Endodermal cell (in vitro differentiated cells): ENCODE results near the gene RPL38. TPM values are rescaled to one million over a fixed set of nuclear protein-coding genes. Genes with fewer than 3 reads are reported as not detected.

Experiments
- DNase-seq: peaks from one replicate; pipeline ENCODE4 v3.0.0-alpha.2; 2017
- H3K27ac ChIP-seq: 2 replicates; pipeline ENCODE4 v1.5.1; 2013; ENCODE audit warnings: mild to moderate bottlenecking, low read depth, low read length, moderate library complexity
- H3K27me3 ChIP-seq: 2 replicates; pipeline ENCODE4 v1.6.1; 2013; ENCODE audit warnings: mild to moderate bottlenecking, low read length, moderate library complexity; ENCODE audit not compliant: insufficient read depth, control insufficient read depth, poor library complexity, severe bottlenecking
- H3K36me3 ChIP-seq: 2 replicates; pipeline ENCODE4 v1.7.0; 2013; ENCODE audit warnings: mild to moderate bottlenecking, low read length, moderate library complexity; ENCODE audit not compliant: control insufficient read depth, insufficient read depth
- H3K4me1 ChIP-seq: one replicate; pipeline ENCODE4 v1.7.0; 2013; ENCODE audit warnings: low read length; ENCODE audit not compliant: control insufficient read depth, insufficient read depth
- H3K4me3 ChIP-seq: 2 replicates; pipeline ENCODE4 v1.5.1; 2013; ENCODE audit warnings: mild to moderate bottlenecking, low read length, moderate library complexity
- H3K9ac ChIP-seq: 2 replicates; pipeline ENCODE4 v1.6.1; 2013; ENCODE audit warnings: mild to moderate bottlenecking, low read length, moderate library complexity; ENCODE audit not compliant: poor library complexity, severe bottlenecking; ENCODE audit errors: extremely low read depth
- H3K9me3 ChIP-seq: 2 replicates; pipeline ENCODE4 v1.6.1; 2013; ENCODE audit warnings: mild to moderate bottlenecking, low read length, moderate library complexity; ENCODE audit not compliant: control insufficient read depth
- H3K27ac Mint-ChIP-seq: 2 replicates; pipeline ENCODE4 v1.8.0; 2020; ENCODE audit warnings: mixed read lengths
- H3K27me3 Mint-ChIP-seq: 2 replicates; pipeline ENCODE4 v1.8.0; 2021; ENCODE audit warnings: mild to moderate bottlenecking, mixed read lengths; ENCODE audit not compliant: insufficient read depth
- H3K36me3 Mint-ChIP-seq: 2 replicates; pipeline ENCODE4 v1.8.0; 2020; ENCODE audit warnings: low read depth, mixed read lengths
- H3K4me1 Mint-ChIP-seq: 2 replicates; pipeline ENCODE4 v1.8.0; 2020; ENCODE audit warnings: mixed read lengths
- H3K4me3 Mint-ChIP-seq: 2 replicates; pipeline ENCODE4 v1.8.0; 2020; ENCODE audit warnings: mild to moderate bottlenecking, moderate library complexity, mixed read lengths
- H3K9me3 Mint-ChIP-seq: 2 replicates; pipeline ENCODE4 v1.8.0; 2020; ENCODE audit warnings: mild to moderate bottlenecking, mixed read lengths
- WGBS, 2 experiments: methylation state at CpG; one replicate each; pipeline versions ENCODE4 v1.1.5 to v1.1.7; 2013; ENCODE audit warnings: missing lambda C conversion rate in 2 of 2, mixed read lengths in 1 of 2; ENCODE audit not compliant: insufficient coverage in 1 of 2, insufficient read length in 1 of 2; 5-methylcytosine and 5-hydroxymethylcytosine counted together
- total RNA-seq, 2 donors: library from RNA; stranded (reverse); fragmentation: NEBNext Ultra II Directional in 1 of 2; extraction: Animal tissue kit (Norgen Biotek cat#: 25700) in 1 of 2; gene quantifications; 2 replicates in 1 of 2; 3 replicates in 1 of 2; pipeline ENCODE4 v1.2.1, GENCODE V29; 2021
- TF ChIP-seq, protein P1 (sequence below): fragments of 200-600 bp; sonication (generic); conservative IDR thresholded peaks from 2 replicates; pipeline ENCODE4 v1.5.0; 2021; ENCODE audit warnings: antibody characterized with exemption, mild to moderate bottlenecking

Gene RPL38
- total RNA-seq, 2 donors from 2014 or later, result 1,155 to 1,199 TPM

DNA sequence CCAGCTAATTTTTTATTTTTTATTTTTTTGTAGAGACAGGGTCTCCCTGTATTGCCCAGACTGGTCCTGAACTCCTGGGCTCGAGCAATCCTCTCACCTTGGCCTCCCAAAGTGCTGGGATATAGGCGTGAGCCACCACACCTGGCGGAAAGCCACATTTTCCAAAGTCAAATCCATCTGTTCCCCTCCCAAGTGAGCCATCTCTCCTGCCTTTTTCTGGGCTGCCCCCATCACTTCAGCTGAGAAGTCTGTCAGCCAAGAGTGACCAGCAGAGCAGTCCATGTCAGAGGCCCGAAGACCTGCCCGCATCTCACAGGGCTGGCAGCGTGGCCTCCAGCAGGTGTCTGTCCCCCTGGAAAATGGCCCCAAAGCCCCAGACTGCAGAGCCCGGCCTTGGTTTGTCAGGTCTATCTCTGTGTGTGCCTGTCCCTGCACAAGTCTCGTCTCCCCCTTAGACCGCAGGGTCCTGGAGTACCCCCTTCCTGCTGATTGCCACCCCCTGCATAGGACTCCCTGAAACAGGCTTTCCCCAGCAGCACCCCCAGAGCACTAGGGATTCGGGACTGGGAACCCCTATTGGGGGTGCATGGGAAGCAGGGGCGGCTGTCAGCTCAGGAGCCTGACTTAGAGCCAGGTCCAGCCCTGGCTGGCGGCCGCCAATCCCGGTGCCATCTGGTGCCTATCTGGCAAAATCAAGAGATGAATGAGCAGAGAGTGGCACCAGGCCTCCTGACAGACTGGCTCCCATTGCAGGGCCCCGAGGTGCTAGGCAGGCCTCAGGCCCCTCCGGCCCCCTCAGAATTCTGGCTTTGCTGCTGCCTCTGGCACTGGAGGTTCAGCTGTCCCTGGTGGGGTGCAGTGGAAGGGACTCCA lies 17.7 kb downstream of the RPL38 start:
- no peak overlapping the region for H3K27ac Mint-ChIP-seq
- no peaks in the 10 kb centered on the region for H3K27me3 ChIP-seq
- WGBS, 2 experiments, result 85 to 92% methylated on average over 7 to 16 of the region's 16 CpGs
- no peaks in the 10 kb centered on the region for H3K9me3 Mint-ChIP-seq
- no peak overlapping the region for H3K27ac ChIP-seq
- TF ChIP-seq, protein P1, sequence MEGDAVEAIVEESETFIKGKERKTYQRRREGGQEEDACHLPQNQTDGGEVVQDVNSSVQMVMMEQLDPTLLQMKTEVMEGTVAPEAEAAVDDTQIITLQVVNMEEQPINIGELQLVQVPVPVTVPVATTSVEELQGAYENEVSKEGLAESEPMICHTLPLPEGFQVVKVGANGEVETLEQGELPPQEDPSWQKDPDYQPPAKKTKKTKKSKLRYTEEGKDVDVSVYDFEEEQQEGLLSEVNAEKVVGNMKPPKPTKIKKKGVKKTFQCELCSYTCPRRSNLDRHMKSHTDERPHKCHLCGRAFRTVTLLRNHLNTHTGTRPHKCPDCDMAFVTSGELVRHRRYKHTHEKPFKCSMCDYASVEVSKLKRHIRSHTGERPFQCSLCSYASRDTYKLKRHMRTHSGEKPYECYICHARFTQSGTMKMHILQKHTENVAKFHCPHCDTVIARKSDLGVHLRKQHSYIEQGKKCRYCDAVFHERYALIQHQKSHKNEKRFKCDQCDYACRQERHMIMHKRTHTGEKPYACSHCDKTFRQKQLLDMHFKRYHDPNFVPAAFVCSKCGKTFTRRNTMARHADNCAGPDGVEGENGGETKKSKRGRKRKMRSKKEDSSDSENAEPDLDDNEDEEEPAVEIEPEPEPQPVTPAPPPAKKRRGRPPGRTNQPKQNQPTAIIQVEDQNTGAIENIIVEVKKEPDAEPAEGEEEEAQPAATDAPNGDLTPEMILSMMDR, result no peak
- H3K36me3 Mint-ChIP-seq, result no peaks in the 10 kb centered on the region
- H3K4me3 ChIP-seq, result no peak overlapping the region
- no peak overlapping the region for H3K4me3 Mint-ChIP-seq
- H3K36me3 ChIP-seq, result no peaks in the 10 kb centered on the region
- H3K27me3 Mint-ChIP-seq, result peaks cover 8% of the 10 kb centered on the region
- no peaks in the 10 kb centered on the region for H3K4me1 Mint-ChIP-seq
- H3K9ac ChIP-seq, result no peak overlapping the region
- no peak for DNase-seq
- no peaks in the 10 kb centered on the region for H3K9me3 ChIP-seq
- H3K4me1 ChIP-seq, result no peaks in the 10 kb centered on the region

DNA sequence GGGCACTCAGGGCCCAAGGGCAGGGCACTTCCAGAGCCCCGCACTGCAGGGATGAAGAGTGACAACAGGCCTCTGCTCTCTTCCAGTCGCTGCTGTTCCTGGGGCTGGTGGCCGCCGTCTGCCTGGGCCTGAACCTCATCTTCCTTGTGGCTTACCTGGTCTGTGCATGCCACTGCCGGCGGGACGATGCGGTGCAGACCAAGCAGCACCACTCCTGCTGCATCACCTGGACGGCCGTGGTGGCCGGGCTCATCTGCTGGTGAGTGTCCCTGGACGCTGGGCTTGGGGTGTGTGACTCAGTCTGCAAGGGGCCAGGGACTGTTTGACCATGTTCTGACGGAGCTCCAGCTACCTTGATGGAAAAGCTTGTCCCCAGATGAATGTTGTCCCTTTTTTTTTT lies 18.9 kb downstream of the RPL38 start:
- no peaks in the 10 kb centered on the region for H3K27me3 ChIP-seq
- DNase-seq, result no peak
- H3K27me3 Mint-ChIP-seq, result peaks cover 2% of the 10 kb centered on the region

DNA sequence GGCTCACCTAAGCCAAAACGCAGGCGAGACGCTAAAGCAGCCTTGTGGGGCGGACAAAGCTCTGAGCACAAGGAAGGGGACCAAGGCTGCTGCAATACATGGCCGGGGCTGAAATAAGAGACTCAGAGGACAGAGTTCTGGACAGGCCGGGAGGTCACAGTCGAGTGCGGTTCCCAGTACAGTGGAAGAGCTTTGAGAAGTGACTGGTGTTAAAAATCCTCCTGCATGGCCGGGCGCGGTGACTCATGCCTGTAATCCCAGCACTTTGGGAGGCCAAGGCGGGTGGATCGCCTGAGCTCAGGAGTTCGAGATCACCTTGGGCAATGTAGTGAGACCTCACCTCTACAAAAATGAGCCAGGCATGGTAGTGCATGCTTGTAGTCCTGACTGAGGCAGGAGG lies 20.4 kb downstream of the RPL38 start:
- TF ChIP-seq, protein P1, result no peak
- 90 to 92% methylated on average over 14 of the region's 14 CpGs for WGBS, 2 experiments
- H3K9me3 ChIP-seq, result no peaks in the 10 kb centered on the region

More for the DNA sequence above, 18.9 kb downstream of the RPL38 start:
- no peaks in the 10 kb centered on the region for H3K4me1 Mint-ChIP-seq
- 84 to 93% methylated on average over 12 to 13 of the region's 13 CpGs for WGBS, 2 experiments
- no peaks in the 10 kb centered on the region for H3K4me1 ChIP-seq
- no peak overlapping the region for H3K4me3 Mint-ChIP-seq
- H3K9ac ChIP-seq, result no peak overlapping the region
- TF ChIP-seq, protein P1, result no peak
- no peaks in the 10 kb centered on the region for H3K9me3 Mint-ChIP-seq
- no peak overlapping the region for H3K27ac ChIP-seq
- H3K9me3 ChIP-seq, result no peaks in the 10 kb centered on the region
- no peak overlapping the region for H3K27ac Mint-ChIP-seq
- H3K4me3 ChIP-seq, result no peak overlapping the region
- no peaks in the 10 kb centered on the region for H3K36me3 Mint-ChIP-seq
- H3K36me3 ChIP-seq, result no peaks in the 10 kb centered on the region

More for the DNA sequence above, 20.4 kb downstream of the RPL38 start:
- Histone ChIP-seq H3K27me3 (no peaks in the 10 kb centered on the region), H3K27ac (no peak overlapping the region), H3K4me3 (no peak overlapping the region), H3K4me1 (no peaks in the 10 kb centered on the region), H3K9ac (no peak overlapping the region), H3K36me3 (no peaks in the 10 kb centered on the region)
- no peaks in the 10 kb centered on the region for H3K36me3 Mint-ChIP-seq
- no peak overlapping the region for H3K27ac Mint-ChIP-seq
- H3K4me1 Mint-ChIP-seq, result no peaks in the 10 kb centered on the region
- no peak overlapping the region for H3K4me3 Mint-ChIP-seq
- DNase-seq, result no peak
- peaks cover 2% of the 10 kb centered on the region for H3K27me3 Mint-ChIP-seq
- no peaks in the 10 kb centered on the region for H3K9me3 Mint-ChIP-seq
